H1 (cell line): ENCODE results near the gene MEF2D. TPM values are rescaled to one million over a fixed set of nuclear protein-coding genes. Genes with fewer than 3 reads are reported as not detected.

Experiments used
- CTCF ChIA-PET: fragments of 300-600 bp; sonication (Branson Sonifier 250); formaldehyde crosslinking; loops from one replicate; lab custom pipeline; 2021; ENCODE audit not compliant: partially characterized antibody; lab: Charles Lee
- POLR2A ChIA-PET: fragments of 300-600 bp; sonication (Branson Sonifier 250); formaldehyde crosslinking; loops from one replicate; lab custom pipeline; 2021; ENCODE audit warnings: inconsistent platforms; ENCODE audit not compliant: partially characterized antibody; lab: Charles Lee
- DNase-seq, 2 experiments: peaks; one replicate each; pipeline versions ENCODE4 v3.0.0 to v3.0.0-alpha.2; 2010 to 2022; ENCODE audit warnings: low spot score in 2 of 2, low read depth in 1 of 2, mixed read lengths in 1 of 2
- FAIRE-seq: peaks from 2 replicates; lab custom pipeline; 2011; peaks lifted over from hg19 to GRCh38; lab: Jason Lieb, UNC
- H2AFZ ChIP-seq: 2 replicates; pipeline ENCODE4 v1.8.1; 2012; ENCODE audit warnings: low read length, inconsistent platforms
- H2AK5ac ChIP-seq: 2 replicates; pipeline ENCODE4 v1.6.1; 2013; ENCODE audit warnings: low read depth, low read length
- H2BK120ac ChIP-seq: replicated peaks from 2 replicates; pipeline ENCODE3; 2013; ENCODE audit warnings: low read depth, low read length, inconsistent platforms
- H2BK12ac ChIP-seq: 2 replicates; pipeline ENCODE4 v1.6.1; 2013; ENCODE audit warnings: low read depth, low read length
- H2BK15ac ChIP-seq: 2 replicates; pipeline ENCODE4 v1.6.1; 2013; ENCODE audit warnings: low read length
- H2BK20ac ChIP-seq: 2 replicates; pipeline ENCODE4 v1.6.1; 2013; ENCODE audit warnings: low read length
- H2BK5ac ChIP-seq: 2 replicates; pipeline ENCODE4 v1.6.1; 2013; ENCODE audit warnings: low read depth, low read length
- H3K14ac ChIP-seq: 2 replicates; pipeline ENCODE4 v1.6.1; 2013; ENCODE audit warnings: inconsistent platforms; ENCODE audit not compliant: insufficient read length
- H3K18ac ChIP-seq: 2 replicates; pipeline ENCODE4 v1.6.1; 2013; ENCODE audit warnings: low read length; ENCODE audit errors: extremely low read depth
- H3K23ac ChIP-seq: 2 replicates; pipeline ENCODE4 v1.6.1; 2013; ENCODE audit warnings: inconsistent platforms; ENCODE audit not compliant: insufficient read length
- H3K23me2 ChIP-seq: 2 replicates; pipeline ENCODE4 v1.6.1; 2013; ENCODE audit warnings: low read depth, low read length
- H3K27ac ChIP-seq: 2 replicates; pipeline ENCODE4 v1.6.1; 2011; ENCODE audit warnings: low read depth, low read length, inconsistent platforms
- H3K27me3 ChIP-seq, 4 experiments: replicated peaks in 1 of 4; 1 replicate in 1 of 4; 2 replicates in 3 of 4; pipeline versions ENCODE4 v1.6.1 to v1.8.1; 2011 to 2013; ENCODE audit warnings: low read length in 3 of 4, mild to moderate bottlenecking in 3 of 4, inconsistent platforms in 2 of 4, mixed read lengths in 2 of 4, moderate library complexity in 1 of 4; ENCODE audit not compliant: control insufficient read depth in 3 of 4, insufficient read depth in 3 of 4; ENCODE audit errors: extremely low read depth in 1 of 4
- H3K36me3 ChIP-seq, 4 experiments: 2 replicates each; pipeline versions ENCODE4 v1.6.1 to v1.8.1; 2011 to 2013; ENCODE audit warnings: mild to moderate bottlenecking in 4 of 4, low read length in 3 of 4, moderate library complexity in 2 of 4, control low read depth in 1 of 4, inconsistent platforms in 1 of 4; ENCODE audit not compliant: insufficient read depth in 4 of 4, control insufficient read depth in 2 of 4
- H3K4ac ChIP-seq: replicated peaks from 2 replicates; pipeline ENCODE3; 2013; ENCODE audit warnings: low read length, low read depth, mixed read lengths, inconsistent platforms; ENCODE audit not compliant: insufficient read length
- H3K4me1 ChIP-seq, 4 experiments: replicated peaks in 1 of 4; 1 replicate in 1 of 4; 2 replicates in 3 of 4; pipeline versions ENCODE4 v1.6.1 to v1.8.1; 2011 to 2013; ENCODE audit warnings: low read length in 3 of 4, inconsistent platforms in 2 of 4, mixed read lengths in 1 of 4; ENCODE audit not compliant: insufficient read depth in 4 of 4, control insufficient read depth in 3 of 4
- H3K4me2 ChIP-seq, 2 experiments: 2 replicates each; pipeline versions ENCODE4 v1.6.1 to v1.8.1; 2011 to 2013; ENCODE audit warnings: low read depth in 2 of 2, low read length in 2 of 2, control low read depth in 1 of 2, inconsistent platforms in 1 of 2, mild to moderate bottlenecking in 1 of 2; ENCODE audit not compliant: insufficient read depth in 1 of 2
- H3K4me3 ChIP-seq, 4 experiments: fragments of 200-600, 300-600 bp in 1 of 4; sonication (generic), shearing (Covaris generic), sonication (Bioruptor Twin) in 1 of 4; 2 replicates each; pipeline versions ENCODE4 v1.5.1 to v1.8.1; 2011 to 2016; ENCODE audit warnings: low read length in 4 of 4, low read depth in 3 of 4, control low read depth in 2 of 4, inconsistent platforms in 2 of 4, mild to moderate bottlenecking in 2 of 4, mixed read lengths in 1 of 4, moderate library complexity in 1 of 4; ENCODE audit not compliant: insufficient read depth in 2 of 4; ENCODE audit errors: extremely low read depth in 1 of 4
- H3K56ac ChIP-seq: replicated peaks from 2 replicates; pipeline ENCODE3; 2013; ENCODE audit warnings: low read depth, mild to moderate bottlenecking, mixed read lengths, low read length, inconsistent platforms; ENCODE audit not compliant: insufficient read length
- H3K79me1 ChIP-seq: 2 replicates; pipeline ENCODE4 v1.6.1; 2013; ENCODE audit warnings: low read depth, low read length, control low read depth
- H3K79me2 ChIP-seq, 2 experiments: 2 replicates each; pipeline versions ENCODE4 v1.6.1 to v1.8.1; 2012 to 2013; ENCODE audit warnings: low read length in 2 of 2, mild to moderate bottlenecking in 2 of 2, inconsistent platforms in 1 of 2; ENCODE audit not compliant: insufficient read depth in 2 of 2, control insufficient read depth in 1 of 2
- H3K9ac ChIP-seq, 4 experiments: replicated peaks in 1 of 4; 1 replicate in 1 of 4; 2 replicates in 3 of 4; pipeline versions ENCODE4 v1.6.1 to v1.8.1; 2011 to 2013; ENCODE audit warnings: low read depth in 3 of 4, low read length in 3 of 4, control low read depth in 2 of 4, mild to moderate bottlenecking in 2 of 4, moderate library complexity in 2 of 4, inconsistent platforms in 1 of 4; ENCODE audit errors: extremely low read depth in 1 of 4
- H3K9me3 ChIP-seq, 2 experiments: 2 replicates each; pipeline versions ENCODE4 v1.6.1 to v1.8.1; 2012 to 2013; ENCODE audit warnings: mild to moderate bottlenecking in 2 of 2, moderate library complexity in 2 of 2, control low read depth in 1 of 2, inconsistent platforms in 1 of 2, low read depth in 1 of 2, low read length in 1 of 2, mixed read lengths in 1 of 2; ENCODE audit not compliant: insufficient read depth in 2 of 2
- H4K20me1 ChIP-seq, 2 experiments: replicated peaks in 1 of 2; 2 replicates each; pipeline versions ENCODE3 to v1.8.1; 2011 to 2013; ENCODE audit warnings: inconsistent platforms in 2 of 2, low read length in 2 of 2, mild to moderate bottlenecking in 1 of 2; ENCODE audit not compliant: insufficient read depth in 2 of 2, control insufficient read depth in 1 of 2
- H4K5ac ChIP-seq: 2 replicates; pipeline ENCODE4 v1.6.1; 2013; ENCODE audit warnings: low read length, low read depth, mixed read lengths, inconsistent platforms; ENCODE audit not compliant: insufficient read length
- H4K8ac ChIP-seq: 2 replicates; pipeline ENCODE4 v1.8.0; 2013; ENCODE audit warnings: mild to moderate bottlenecking, moderate library complexity, low read length, inconsistent platforms; ENCODE audit not compliant: insufficient read depth; ENCODE audit errors: extremely low read depth
- H4K91ac ChIP-seq: replicated peaks from 2 replicates; pipeline ENCODE3; 2013; ENCODE audit warnings: low read length, mixed read lengths, inconsistent platforms; ENCODE audit not compliant: insufficient read length
- CEBPB ChIP-seq: IDR thresholded peaks from 2 replicates; pipeline ENCODE4 v1.6.1; 2012; ENCODE audit warnings: low read depth, low read length
- RAD21 ChIP-seq, 2 experiments: IDR thresholded peaks in 1 of 2; conservative IDR thresholded peaks in 1 of 2; 2 replicates each; pipeline ENCODE4 v1.6.1; 2011; ENCODE audit warnings: low read depth in 2 of 2, low read length in 2 of 2, improper control_type of control experiment in 1 of 2, inconsistent platforms in 1 of 2, mild to moderate bottlenecking in 1 of 2, moderate library complexity in 1 of 2
- RXRA ChIP-seq: IDR thresholded peaks from 2 replicates; pipeline ENCODE4 v1.6.1; 2011; ENCODE audit warnings: low read depth, mild to moderate bottlenecking, low read length, moderate library complexity; ENCODE audit not compliant: insufficient read depth
- TCF12 ChIP-seq: IDR thresholded peaks from 2 replicates; pipeline ENCODE4 v1.6.1; 2011; ENCODE audit warnings: low read depth, mild to moderate bottlenecking, low read length
- WGBS, 2 experiments: shearing (Covaris generic) in 1 of 2; methylation state at CpG; one replicate each; pipeline versions ENCODE4 v1.1.6 to v1.1.7; 2013 to 2015; ENCODE audit warnings: low lambda C conversion rate in 2 of 2, mixed read lengths in 2 of 2, inconsistent platforms in 1 of 2, low coverage in 1 of 2, missing lambda C conversion rate in 1 of 2; ENCODE audit not compliant: insufficient replicate concordance in 2 of 2, insufficient coverage in 1 of 2, insufficient read length in 1 of 2; ENCODE audit errors: extremely low coverage in 1 of 2, missing lambda C conversion rate in 1 of 2; 5-methylcytosine and 5-hydroxymethylcytosine counted together
- polyA plus RNA-seq, 7 experiments: library from polyadenylated mRNA; depleted of rRNA in 3 of 7; stranded (reverse) in 5 of 7; unstranded in 2 of 7; fragments of >200 nt in 5 of 7; fragments of 200-250 nt in 2 of 7; gene quantifications; 1 replicate in 5 of 7; 2 replicates in 1 of 7; 4 replicates in 1 of 7; pipeline versions ENCODE4 v1.2.1 to v1.2.3, GENCODE V29; 2011 to 2013; ENCODE audit warnings: missing spikeins in 2 of 7, mixed read lengths in 2 of 7
- total RNA-seq: library from RNA; stranded (reverse); fragmentation: NEBNext Ultra II Directional; extraction: Animal tissue kit (Norgen Biotek cat#: 25700); gene quantifications from 2 replicates; pipeline ENCODE4 v1.2.1, GENCODE V29; 2021

MEF2D gene
- total and polyA plus RNA-seq, 2 of the 8 experiments (the other 6 are each of a cell fraction or from before 2014, with no cell fraction given), result 17.3 to 20.3 TPM

GRCh38 chr1:156523801-156524480, 23.4 kb upstream of the MEF2D start:
- 98% methylated on average over 2 of the region's 2 CpGs; no CpG with 5 or more reads in 1 of the 2 experiments for WGBS, 2 experiments
- no peak for FAIRE-seq
- no peak for DNase-seq
- H2BK15ac ChIP-seq, result no peak overlapping the region
- no peaks in the 10 kb centered on the region for H3K79me1 ChIP-seq
- no peak overlapping the region for H4K8ac ChIP-seq
- peaks cover 3 to 9% (median 6%) of the 10 kb centered on the region in 4 experiments; a peak in 6 of 8 replicates for H3K36me3 ChIP-seq
- H3K23ac ChIP-seq, result no peak overlapping the region
- ChIA-PET POLR2A (interaction anchor here (0.9 to 3.9 kb wide), 8 partner anchors 8 to 371 kb away, joined by 3 to 20 read pairs (median 6); partner anchors contain the start of genes MEF2D and SEMA4A), CTCF (interaction anchor here (0.7 to 2.9 kb wide), 8 partner anchors 12 to 104 kb away, joined by 3 to 11 read pairs (median 4); partner anchors contain the start of gene TTC24)
- no peak overlapping the region for H2AFZ ChIP-seq
- H2BK120ac ChIP-seq, result no peak overlapping the region
- H3K18ac ChIP-seq, result no peak overlapping the region
- H4K5ac ChIP-seq, result no peak overlapping the region
- H3K27ac ChIP-seq, result no peak overlapping the region
- H3K4me2 ChIP-seq, result no peak overlapping the region
- H2BK5ac ChIP-seq, result no peak overlapping the region
- no peaks in the 10 kb centered on the region for H3K79me2 ChIP-seq
- H3K4ac ChIP-seq, result no peak overlapping the region
- H4K20me1 ChIP-seq, result no peaks in the 10 kb centered on the region
- no peak overlapping the region for H3K4me3 ChIP-seq
- no peak overlapping the region for H2BK12ac ChIP-seq
- no peak overlapping the region for H3K14ac ChIP-seq
- H3K4me1 ChIP-seq, result peaks cover 3 to 15% (median 11%) of the 10 kb centered on the region in 4 experiments
- H3K9ac ChIP-seq, result no peak overlapping the region
- H3K23me2 ChIP-seq, result no peaks in the 10 kb centered on the region
- no peak overlapping the region for H2AK5ac ChIP-seq
- H3K27me3 ChIP-seq, result no peaks in the 10 kb centered on the region
- no peak overlapping the region for H3K56ac ChIP-seq
- H4K91ac ChIP-seq, result no peak overlapping the region
- H2BK20ac ChIP-seq, result no peak overlapping the region
- TF ChIP-seq CEBPB, result no peak
- TF ChIP-seq TCF12, result no peak
- TF ChIP-seq RXRA, result no peak
- TF ChIP-seq RAD21 (IDR thresholded peaks at IDR 0.05 in 1 of 2, conservative IDR thresholded peaks at IDR 0.05 in 1 of 2; ENCODE audit: low read depth in 2 of 2, low read length in 2 of 2), result no peak
- TF ChIP-seq, all 59 proteins: peak for 0
- no peaks in the 10 kb centered on the region for H3K9me3 ChIP-seq
